Ovary (tissue), 9 donors: Measurements from ENCODE around the gene RAC2. TPM values are rescaled to one million over a fixed set of nuclear protein-coding genes. Genes with fewer than 3 reads are reported as not detected.

Experiments used
- DNase-seq, 5 donors: peaks; one replicate each; pipeline ENCODE4 v3.0.0-alpha.2; 2019 to 2020
- H3K27ac ChIP-seq, 2 donors: fragments of 200-600 bp; one replicate each; pipeline versions ENCODE4 v1.5.1 to v1.8.0; 2019 to 2022
- H3K27me3 ChIP-seq: fragments of 200-600 bp; one replicate; pipeline ENCODE4 v1.8.0; 2022
- H3K36me3 ChIP-seq: fragments of 200-600 bp; sonication (generic); one replicate; pipeline ENCODE4 v1.5.1; 2019
- H3K4me1 ChIP-seq: one replicate; pipeline ENCODE4 v1.8.1; 2013; ENCODE audit warnings: mild to moderate bottlenecking, moderate library complexity; ENCODE audit not compliant: insufficient read depth
- H3K4me3 ChIP-seq: fragments of 200-600 bp; sonication (generic); one replicate; pipeline ENCODE4 v1.5.1; 2017
- H3K9me3 ChIP-seq, 2 donors: fragments of 200-600 bp in 1 of 2; sonication (generic) in 1 of 2; one replicate each; pipeline versions ENCODE4 v1.5.1 to v1.8.1; 2013 to 2019; ENCODE audit warnings: mild to moderate bottlenecking in 1 of 2, moderate library complexity in 1 of 2
- CTCF ChIP-seq, 3 donors: fragments of 450-650 bp in 2 of 3; fragments of 200-600 bp in 1 of 3; IDR thresholded peaks; one replicate each; pipeline versions ENCODE4 v1.5.1 to v1.8.0; 2016 to 2022; ENCODE audit warnings: antibody characterized with exemption in 3 of 3, mild to moderate bottlenecking in 1 of 3
- EP300 ChIP-seq: sonication (generic); formaldehyde crosslinking; IDR thresholded peaks from one replicate; pipeline ENCODE4 v1.6.1; 2017; ENCODE audit warnings: antibody characterized with exemption
- POLR2A ChIP-seq: fragments of 450-650 bp; IDR thresholded peaks from one replicate; pipeline ENCODE4 v1.6.1; 2017; ENCODE audit warnings: antibody characterized with exemption, mild to moderate bottlenecking, moderate library complexity
- WGBS, 3 donors: extraction: QIAGEN DNeasy Blood & Tissue Kit in 1 of 3; methylation state at CpG; one replicate each; pipeline versions ENCODE4 v1.1.5 to v1.1.7; 2013 to 2017; 5-methylcytosine and 5-hydroxymethylcytosine counted together
- intact Hi-C, 4 donors: fragments of 100-400 bp; cut with DNase I; formaldehyde crosslinking; loops; one replicate each; pipeline versions ENCODE4 v1.11.0 to v1.15.1; 2022 to 2023
- polyA plus RNA-seq, 2 donors: library from polyadenylated mRNA; stranded (reverse); fragments of 200-250 nt in 1 of 2; fragments of 350-450 nt in 1 of 2; fragmentation: Illumina TruSeq in 1 of 2; extraction: RNeasy Lipid Tissue Mini Kit (QIAGEN cat#74804) in 1 of 2; gene quantifications; one replicate each; pipeline ENCODE4 v1.2.3, GENCODE V29; 2013 to 2014
- total RNA-seq, 7 donors: library from RNA; depleted of rRNA in 2 of 7; stranded (reverse); fragments of >200 nt in 2 of 7; fragmentation: NEBNext Ultra II Directional in 3 of 7; extraction: Animal tissue kit (Norgen Biotek cat#: 25700) in 3 of 7; gene quantifications; one replicate each; pipeline versions ENCODE4 v1.1.0 to v1.2.4, GENCODE V29; 2016 to 2023
- donor health status: DM: no; HTN: no; CAD: no; lungs with moderate emphysema.
- donor health status: DM: no; HTN: no; CAD: no.
- donor health status: Bipolar disorder and iron deficiency.
- donor health status: DM: yes; HTN: yes; CAD: no.
- donor health status: DM: no; HTN: no; CAD: no.
- donor health status: DM: yes; HTN: yes; CAD: no.

The RAC2 gene
- total and polyA plus RNA-seq, 9 donors, result 2.3 to 18.4 (median 6.0) TPM

- no peaks in the 10 kb centered on the region for H3K27me3 ChIP-seq
These were observed 23.1 kb upstream of the RAC2 start for GRCh38 chr22:37267135-37267587.

GRCh38 chr22:37266581-37267134 lies 22.6 kb upstream of the RAC2 start:
- no peak overlapping the region for H3K27ac ChIP-seq
- H3K4me1 ChIP-seq, result no peaks in the 10 kb centered on the region
- TF ChIP-seq CTCF (IDR thresholded peaks at IDR 0.05) (no peak), EP300 (no peak)
- intact Hi-C loops, result no loop called here
- DNase-seq, result peak in 1 of 5 donors; percentile 11
- WGBS, 3 donors, result 31 to 42% (median 40%) methylated on average over 18 of the region's 18 CpGs
- no peak overlapping the region for H3K4me3 ChIP-seq
- H3K9me3 ChIP-seq, result peaks cover 0 to 9% of the 10 kb centered on the region in 2 donors
- H3K27me3 ChIP-seq, result no peaks in the 10 kb centered on the region
- no peaks in the 10 kb centered on the region for H3K36me3 ChIP-seq

More at GRCh38 chr22:37267135-37267587, 23.1 kb upstream of the RAC2 start:
- Histone ChIP-seq H3K4me1 (no peaks in the 10 kb centered on the region), H3K36me3 (no peaks in the 10 kb centered on the region), H3K27ac (no peak overlapping the region), H3K4me3 (no peak overlapping the region), H3K9me3 (peaks cover 0 to 9% of the 10 kb centered on the region in 2 donors)
- no peak for TF ChIP-seq POLR2A
- TF ChIP-seq CTCF (IDR thresholded peaks at IDR 0.05), result peak in 1 of 3 donors; percentile 50
- intact Hi-C loops, result no loop called here
- WGBS, 3 donors, result 3 to 5% (median 3%) methylated on average over 22 of the region's 22 CpGs
- peak in 4 of 5 donors; percentile 15 to 58 (median 42) for DNase-seq

- peak in 1 of 5 donors; percentile 2 for DNase-seq
- no peak overlapping the region for H3K4me3 ChIP-seq
- H3K36me3 ChIP-seq, result no peaks in the 10 kb centered on the region
- H3K9me3 ChIP-seq, result peaks cover 0 to 9% of the 10 kb centered on the region in 2 donors
- H3K27ac ChIP-seq, result no peak overlapping the region
- H3K27me3 ChIP-seq, result no peaks in the 10 kb centered on the region
- intact Hi-C loops, result no loop called here
- no peak for TF ChIP-seq POLR2A
- WGBS, 3 donors, result 79 to 81% (median 80%) methylated on average over 10 of the region's 10 CpGs
- H3K4me1 ChIP-seq, result no peaks in the 10 kb centered on the region
These were observed 20.2 kb upstream of the RAC2 start for GRCh38 chr22:37263966-37264887.

GRCh38 chr22:37262346-37262745 lies 18.3 kb upstream of the RAC2 start:
- 64 to 71% (median 70%) methylated on average over 5 of the region's 5 CpGs for WGBS, 3 donors
- Histone ChIP-seq H3K9me3 (peaks cover 0 to 9% of the 10 kb centered on the region in 2 donors), H3K36me3 (no peaks in the 10 kb centered on the region), H3K27me3 (no peaks in the 10 kb centered on the region), H3K4me3 (no peak overlapping the region), H3K4me1 (no peaks in the 10 kb centered on the region), H3K27ac (no peak overlapping the region)
- no peak for TF ChIP-seq CTCF (IDR thresholded peaks at IDR 0.05)
- no peak for TF ChIP-seq EP300
- no peak for TF ChIP-seq POLR2A
- intact Hi-C loops, result no loop called here
- DNase-seq, result no peak
